Muscle layer of colon (tissue), 2 donors: ENCODE data around the gene ZNF189.

Experiments used
- H3K27ac ChIP-seq: one replicate; pipeline ENCODE4 v1.7.0; 2013; ENCODE audit warnings: low read depth, mild to moderate bottlenecking, low read length, moderate library complexity
- H3K27me3 ChIP-seq, 2 donors: one replicate each; pipeline ENCODE4 v1.7.0; 2013; ENCODE audit warnings: low read length in 2 of 2, mild to moderate bottlenecking in 2 of 2; ENCODE audit not compliant: insufficient read depth in 2 of 2, control insufficient read depth in 1 of 2
- H3K36me3 ChIP-seq: one replicate; pipeline ENCODE4 v1.7.0; 2013; ENCODE audit warnings: mild to moderate bottlenecking, low read length; ENCODE audit not compliant: insufficient read depth
- H3K4me1 ChIP-seq: one replicate; pipeline ENCODE4 v1.7.0; 2013; ENCODE audit warnings: mild to moderate bottlenecking, low read length; ENCODE audit not compliant: insufficient read depth
- H3K4me3 ChIP-seq, 2 donors: one replicate each; pipeline ENCODE4 v1.7.0; 2013; ENCODE audit warnings: low read length in 2 of 2, low read depth in 1 of 2, mild to moderate bottlenecking in 1 of 2, moderate library complexity in 1 of 2
- H3K9ac ChIP-seq: one replicate; pipeline ENCODE4 v1.7.0; 2013; ENCODE audit warnings: low read length
- H3K9me3 ChIP-seq: one replicate; pipeline ENCODE4 v1.7.0; 2013; ENCODE audit warnings: mild to moderate bottlenecking, low read length
- donor health status: abdominal sarcoma.
- donor health status: Adenocarcinoma of cecum.

Gene ZNF189

GRCh38 chr9:101427957-101428655 lies 29.5 kb downstream of the ZNF189 start:
- H3K27me3 ChIP-seq, result no peaks in the 10 kb centered on the region
- H3K9ac ChIP-seq, result no peak overlapping the region
- H3K36me3 ChIP-seq, result no peaks in the 10 kb centered on the region
- H3K4me1 ChIP-seq, result no peaks in the 10 kb centered on the region
- no peak overlapping the region for H3K4me3 ChIP-seq
- H3K27ac ChIP-seq, result no peak overlapping the region
- H3K9me3 ChIP-seq, result no peaks in the 10 kb centered on the region

DNA sequence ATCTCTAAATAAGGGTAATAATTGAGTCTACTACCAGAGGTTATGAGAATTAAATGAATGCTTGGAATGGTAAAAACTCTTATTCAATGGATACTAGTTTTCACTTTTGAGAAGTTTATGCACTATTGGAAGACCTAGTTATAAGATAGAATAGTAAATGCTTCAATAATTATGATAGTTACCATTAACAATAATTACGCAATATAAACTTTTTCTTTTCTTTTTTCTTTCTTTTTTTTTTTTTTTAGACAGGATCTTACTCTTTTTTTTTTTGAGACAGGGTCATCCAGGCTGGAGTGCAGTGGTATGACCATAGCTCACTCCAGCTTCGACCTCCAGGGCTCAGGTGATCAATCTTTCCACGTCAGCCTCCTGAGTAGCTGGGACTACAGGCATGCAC lies 30.3 kb downstream of the ZNF189 start:
- H3K9ac ChIP-seq, result no peak overlapping the region
- no peaks in the 10 kb centered on the region for H3K27me3 ChIP-seq
- H3K27ac ChIP-seq, result no peak overlapping the region
- no peak overlapping the region for H3K4me3 ChIP-seq
- H3K4me1 ChIP-seq, result no peaks in the 10 kb centered on the region
- no peaks in the 10 kb centered on the region for H3K36me3 ChIP-seq
- H3K9me3 ChIP-seq, result no peaks in the 10 kb centered on the region

DNA sequence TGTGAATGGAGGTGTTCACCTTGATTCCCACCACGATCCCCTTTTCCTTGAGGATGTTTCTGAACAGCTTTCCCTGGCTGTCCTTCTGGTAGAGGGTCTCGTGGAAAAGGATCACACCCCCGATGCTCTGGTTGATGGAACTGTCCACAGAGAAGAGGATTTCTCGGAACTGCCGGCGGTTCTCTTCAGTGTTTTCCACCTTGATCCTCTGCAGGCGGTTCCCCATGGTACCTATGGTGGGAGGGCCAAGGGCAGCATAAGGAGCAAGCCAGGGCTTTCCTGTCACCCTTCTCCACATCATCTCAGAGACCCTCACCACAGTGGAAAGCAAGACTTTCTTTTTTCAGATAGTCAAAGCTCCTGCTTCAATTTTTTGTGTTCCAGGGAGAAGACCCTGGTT lies 31.1 kb downstream of the ZNF189 start:
- Histone ChIP-seq H3K9me3 (no peaks in the 10 kb centered on the region), H3K4me1 (peaks cover 6% of the 10 kb centered on the region), H3K9ac (no peak overlapping the region), H3K27ac (no peak overlapping the region), H3K4me3 (no peak overlapping the region), H3K27me3 (no peaks in the 10 kb centered on the region), H3K36me3 (no peaks in the 10 kb centered on the region)

DNA sequence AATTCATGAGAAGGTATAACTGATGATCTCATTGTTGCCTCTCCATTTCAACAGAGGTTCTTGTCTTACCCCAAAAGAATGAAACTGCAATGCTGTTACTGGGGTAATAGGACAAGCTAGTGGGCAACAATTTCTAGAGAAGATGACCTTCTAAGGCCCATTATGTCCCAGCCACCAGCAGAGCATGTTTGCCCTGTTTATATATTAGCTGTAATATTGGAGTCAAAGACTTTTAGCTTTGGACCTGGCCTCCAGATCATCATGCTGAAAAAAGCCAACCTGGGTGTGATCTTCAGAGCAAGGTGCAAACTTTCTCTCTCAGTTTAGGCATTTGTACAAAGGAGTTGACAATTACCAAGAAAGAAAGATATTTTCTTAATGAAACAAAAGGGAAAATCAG lies 33.5 kb downstream of the ZNF189 start:
- Histone ChIP-seq H3K27me3 (no peaks in the 10 kb centered on the region), H3K4me3 (no peak overlapping the region), H3K27ac (no peak overlapping the region), H3K9me3 (no peaks in the 10 kb centered on the region), H3K9ac (no peak overlapping the region), H3K4me1 (peaks cover 12% of the 10 kb centered on the region), H3K36me3 (no peaks in the 10 kb centered on the region)

GRCh38 chr9:101432740-101433139 lies 34.1 kb downstream of the ZNF189 start:
- Histone ChIP-seq H3K4me1 (peaks cover 12% of the 10 kb centered on the region), H3K27ac (no peak overlapping the region), H3K4me3 (no peak overlapping the region), H3K9me3 (no peaks in the 10 kb centered on the region), H3K9ac (no peak overlapping the region), H3K27me3 (no peaks in the 10 kb centered on the region), H3K36me3 (no peaks in the 10 kb centered on the region)

DNA sequence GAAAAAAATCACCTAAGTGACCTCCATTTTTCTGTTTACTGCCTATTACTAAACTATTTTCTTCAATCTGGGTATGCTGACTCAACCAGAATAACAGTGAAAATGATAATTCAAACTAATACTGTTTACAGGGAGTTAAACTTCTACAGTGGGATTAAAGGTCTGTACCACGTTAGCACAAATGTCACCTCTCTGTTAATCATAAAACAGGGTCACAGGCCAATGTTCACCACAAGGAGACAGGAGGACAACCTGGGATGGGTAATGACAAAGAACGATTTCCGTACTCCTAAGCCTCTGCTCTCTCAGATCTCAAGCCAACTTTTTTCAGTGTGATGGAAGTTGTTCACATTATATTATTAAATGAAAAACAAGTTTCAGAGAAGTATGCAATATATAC lies 34.6 kb downstream of the ZNF189 start:
- Histone ChIP-seq H3K27ac (no peak overlapping the region), H3K36me3 (no peaks in the 10 kb centered on the region), H3K9me3 (no peaks in the 10 kb centered on the region), H3K27me3 (no peaks in the 10 kb centered on the region), H3K4me3 (no peak overlapping the region), H3K9ac (no peak overlapping the region), H3K4me1 (peaks cover 12% of the 10 kb centered on the region)

GRCh38 chr9:101434998-101435397 lies 36.3 kb downstream of the ZNF189 start:
- Histone ChIP-seq H3K9ac (no peak overlapping the region), H3K27ac (no peak overlapping the region), H3K4me1 (peaks cover 12% of the 10 kb centered on the region), H3K4me3 (no peak overlapping the region), H3K36me3 (no peaks in the 10 kb centered on the region), H3K9me3 (no peaks in the 10 kb centered on the region), H3K27me3 (no peaks in the 10 kb centered on the region)

- Histone ChIP-seq H3K36me3 (no peaks in the 10 kb centered on the region), H3K4me1 (peaks cover 12% of the 10 kb centered on the region), H3K9ac (no peak within 1 kb of the TSS), H3K27me3 (no peaks in the 10 kb centered on the region), H3K27ac (no peak within 1 kb of the TSS), H3K9me3 (no peaks in the 10 kb centered on the region), H3K4me3 (no peak within 1 kb of the TSS)
Observed at GRCh38 chr9:101435601-101436079, 37.0 kb downstream of the ZNF189 start, which contains the start of gene ALDOB. TSS of gene ALDOB (minus strand) at chr9:101435774. CDS start at chr9:101430887, 4,887 bp downstream.

- H3K27me3 ChIP-seq, result no peaks in the 10 kb centered on the region
- H3K9me3 ChIP-seq, result no peaks in the 10 kb centered on the region
- no peak overlapping the region for H3K9ac ChIP-seq
- peaks cover 12% of the 10 kb centered on the region for H3K4me1 ChIP-seq
- H3K4me3 ChIP-seq, result no peak overlapping the region
- no peaks in the 10 kb centered on the region for H3K36me3 ChIP-seq
- no peak overlapping the region for H3K27ac ChIP-seq
Observed at GRCh38 chr9:101437806-101438232, 39.2 kb downstream of the ZNF189 start.

- no peaks in the 10 kb centered on the region for H3K9me3 ChIP-seq
- peaks cover 19% of the 10 kb centered on the region for H3K4me1 ChIP-seq
- no peak overlapping the region for H3K27ac ChIP-seq
- no peak overlapping the region for H3K9ac ChIP-seq
- H3K4me3 ChIP-seq, result no peak overlapping the region
- no peaks in the 10 kb centered on the region for H3K36me3 ChIP-seq
- H3K27me3 ChIP-seq, result no peaks in the 10 kb centered on the region
Observed at GRCh38 chr9:101438523-101438922, 39.9 kb downstream of the ZNF189 start.

DNA sequence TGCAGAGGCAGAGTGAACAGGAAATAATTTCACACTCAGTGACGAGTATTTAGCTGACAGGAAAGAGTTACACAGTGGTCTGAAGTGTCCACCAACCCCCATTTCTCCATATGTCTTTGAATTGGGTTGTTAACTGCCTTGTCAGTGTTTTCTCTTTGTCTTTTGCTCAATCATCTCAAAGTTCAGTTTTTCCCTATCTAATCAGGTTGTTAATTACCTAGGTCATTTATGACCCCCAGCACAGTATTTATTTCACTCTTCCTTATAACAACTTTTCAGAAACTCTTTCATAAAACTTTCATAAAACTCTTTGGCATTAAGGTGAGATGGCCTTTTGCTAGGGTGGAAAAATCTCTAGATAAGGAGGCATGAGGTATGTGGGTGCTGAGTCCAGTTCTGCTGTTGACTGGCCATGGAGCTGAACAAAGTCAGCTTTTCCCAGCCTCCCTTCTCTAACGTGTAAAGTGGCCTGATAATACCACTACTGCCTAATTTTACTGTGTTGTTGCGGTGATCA lies 42.1 kb downstream of the ZNF189 start:
- H3K9me3 ChIP-seq, result no peaks in the 10 kb centered on the region
- H3K27ac ChIP-seq, result no peak overlapping the region
- peaks cover 18% of the 10 kb centered on the region for H3K4me1 ChIP-seq
- no peak overlapping the region for H3K4me3 ChIP-seq
- H3K27me3 ChIP-seq, result no peaks in the 10 kb centered on the region
- no peak overlapping the region for H3K9ac ChIP-seq
- H3K36me3 ChIP-seq, result no peaks in the 10 kb centered on the region

DNA sequence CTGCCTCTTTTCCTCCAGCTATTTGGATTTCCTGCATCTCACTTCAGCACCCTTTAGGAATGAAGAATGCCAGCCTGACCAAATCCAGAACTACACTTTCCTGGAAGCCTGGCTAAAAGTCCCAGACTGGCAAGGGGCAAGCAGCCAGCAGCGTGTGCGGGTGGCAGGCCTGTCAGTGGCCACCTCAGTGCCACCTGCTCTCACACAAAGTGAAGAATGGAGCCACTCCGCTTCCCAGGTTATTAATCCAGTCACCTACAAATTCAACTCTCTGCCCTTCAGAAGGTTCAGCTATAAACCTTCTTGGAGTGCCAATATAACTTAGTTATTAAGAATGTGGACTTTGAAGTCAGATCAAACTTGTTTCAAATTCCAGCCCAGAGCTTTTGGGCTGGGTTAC lies 43.7 kb downstream of the ZNF189 start:
- H3K4me3 ChIP-seq, result no peak overlapping the region
- no peak overlapping the region for H3K9ac ChIP-seq
- no peaks in the 10 kb centered on the region for H3K27me3 ChIP-seq
- no peak overlapping the region for H3K27ac ChIP-seq
- H3K9me3 ChIP-seq, result no peaks in the 10 kb centered on the region
- H3K36me3 ChIP-seq, result no peaks in the 10 kb centered on the region
- peaks cover 18% of the 10 kb centered on the region for H3K4me1 ChIP-seq
